GM12873 (cell line): ENCODE data around the gene SYNJ2.

Experiments used
- TF ChIP-seq, protein P1 (sequence below): IDR thresholded peaks from 2 replicates; pipeline ENCODE4 v1.5.1; 2012; ENCODE audit warnings: low read depth, mild to moderate bottlenecking, moderate library complexity, low read length, control low read depth; ENCODE audit not compliant: insufficient read depth; ENCODE audit errors: missing control alignments

The SYNJ2 gene

DNA sequence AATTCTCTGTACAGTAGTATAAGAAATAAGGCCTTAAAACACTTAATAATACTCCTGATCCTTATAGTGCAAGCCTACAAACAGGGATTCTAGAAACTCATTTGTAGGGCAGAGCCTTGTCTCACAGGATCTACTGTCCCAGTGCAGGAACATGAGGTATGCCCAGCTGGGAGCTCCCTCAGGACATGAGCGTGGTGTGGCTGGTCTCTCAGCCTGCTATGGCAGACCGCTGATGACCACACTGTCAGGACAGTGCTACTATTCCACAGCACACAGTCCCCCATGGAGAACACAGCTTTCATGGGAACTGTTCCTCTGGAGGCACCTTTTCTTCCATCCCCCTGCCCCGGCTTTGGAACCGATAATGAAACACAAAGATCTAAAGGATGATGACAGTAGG, 133.4 kb downstream of the SYNJ2 start:
- TF ChIP-seq, protein P1, sequence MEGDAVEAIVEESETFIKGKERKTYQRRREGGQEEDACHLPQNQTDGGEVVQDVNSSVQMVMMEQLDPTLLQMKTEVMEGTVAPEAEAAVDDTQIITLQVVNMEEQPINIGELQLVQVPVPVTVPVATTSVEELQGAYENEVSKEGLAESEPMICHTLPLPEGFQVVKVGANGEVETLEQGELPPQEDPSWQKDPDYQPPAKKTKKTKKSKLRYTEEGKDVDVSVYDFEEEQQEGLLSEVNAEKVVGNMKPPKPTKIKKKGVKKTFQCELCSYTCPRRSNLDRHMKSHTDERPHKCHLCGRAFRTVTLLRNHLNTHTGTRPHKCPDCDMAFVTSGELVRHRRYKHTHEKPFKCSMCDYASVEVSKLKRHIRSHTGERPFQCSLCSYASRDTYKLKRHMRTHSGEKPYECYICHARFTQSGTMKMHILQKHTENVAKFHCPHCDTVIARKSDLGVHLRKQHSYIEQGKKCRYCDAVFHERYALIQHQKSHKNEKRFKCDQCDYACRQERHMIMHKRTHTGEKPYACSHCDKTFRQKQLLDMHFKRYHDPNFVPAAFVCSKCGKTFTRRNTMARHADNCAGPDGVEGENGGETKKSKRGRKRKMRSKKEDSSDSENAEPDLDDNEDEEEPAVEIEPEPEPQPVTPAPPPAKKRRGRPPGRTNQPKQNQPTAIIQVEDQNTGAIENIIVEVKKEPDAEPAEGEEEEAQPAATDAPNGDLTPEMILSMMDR = no peak

DNA sequence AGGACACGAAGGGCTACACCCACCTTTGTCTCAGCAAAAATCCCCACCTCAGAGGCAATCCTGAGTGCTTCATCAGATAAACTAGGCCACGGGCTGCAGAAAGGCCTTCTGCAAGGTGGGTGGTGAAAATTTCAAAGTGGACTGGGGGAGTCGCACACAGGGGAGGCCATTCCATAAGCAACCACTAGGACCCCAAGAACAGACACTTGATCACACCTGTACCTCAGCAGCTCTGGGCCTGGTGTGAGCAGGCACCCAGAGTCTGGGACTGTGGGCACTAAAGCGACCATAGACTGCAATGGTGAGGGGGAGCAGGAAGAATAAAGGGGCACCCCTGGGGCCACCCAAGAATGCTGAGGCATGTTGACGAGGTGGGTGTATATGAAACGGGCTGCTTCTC, 133.8 kb downstream of the SYNJ2 start:
- TF ChIP-seq, protein P1 = no peak

DNA sequence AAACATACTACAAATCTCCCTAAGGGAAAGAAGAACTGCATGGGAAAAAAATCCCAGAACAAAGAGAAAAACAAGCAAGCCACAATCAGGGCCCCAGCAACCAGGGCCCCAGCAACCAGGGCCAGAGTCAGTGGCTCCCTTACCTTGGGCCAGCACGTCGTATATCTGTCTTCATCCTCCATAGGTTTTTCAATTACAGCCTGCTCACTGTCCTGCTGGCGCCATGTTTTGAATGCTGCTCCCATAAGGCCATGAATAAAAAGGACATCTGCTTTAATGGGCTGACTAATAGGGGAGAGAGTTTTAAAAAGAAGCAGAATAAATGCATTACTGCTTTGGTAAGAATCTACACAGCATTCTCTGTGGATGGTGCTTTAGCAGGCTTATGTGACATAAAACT, 137.2 kb downstream of the SYNJ2 start:
- TF ChIP-seq, protein P1 = no peak

DNA sequence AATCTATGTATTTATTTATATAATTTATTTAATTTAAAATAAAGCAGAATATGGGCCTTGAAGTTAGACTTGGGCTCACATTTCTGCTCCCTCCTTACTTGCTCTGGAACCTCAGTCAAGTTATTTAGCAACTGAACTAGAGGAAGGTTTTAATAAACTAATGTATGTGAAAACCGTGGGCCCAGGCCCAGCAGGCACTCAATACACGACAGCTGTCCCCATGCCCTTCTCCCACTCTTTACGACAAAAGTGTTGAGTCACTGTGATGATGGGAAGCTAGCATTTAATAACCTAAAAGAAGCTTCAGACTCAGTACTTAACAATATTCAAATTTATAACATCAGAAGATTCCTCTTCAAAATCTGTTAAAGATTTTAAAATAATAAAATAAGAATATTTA, 139.7 kb downstream of the SYNJ2 start:
- TF ChIP-seq, protein P1 = no peak

DNA sequence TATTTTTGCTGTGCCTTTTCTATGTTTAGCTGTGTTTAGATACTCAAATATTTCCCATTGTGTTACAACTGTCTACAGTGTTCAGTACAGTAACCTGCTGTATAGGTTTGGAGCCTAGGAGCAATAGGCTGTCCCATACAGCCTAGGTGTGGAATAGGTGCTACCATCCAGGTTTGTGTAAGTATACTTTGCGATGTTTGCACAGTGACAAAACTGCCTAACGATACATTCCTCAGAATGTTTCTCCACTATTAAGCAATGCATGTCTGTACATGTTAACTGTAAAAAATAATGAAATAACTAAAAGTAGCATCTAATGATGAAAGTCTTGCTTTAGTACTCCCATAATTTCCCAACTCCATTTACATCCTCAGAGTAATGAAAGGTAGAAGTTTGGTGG, 140.4 kb downstream of the SYNJ2 start:
- TF ChIP-seq, protein P1 = no peak

DNA sequence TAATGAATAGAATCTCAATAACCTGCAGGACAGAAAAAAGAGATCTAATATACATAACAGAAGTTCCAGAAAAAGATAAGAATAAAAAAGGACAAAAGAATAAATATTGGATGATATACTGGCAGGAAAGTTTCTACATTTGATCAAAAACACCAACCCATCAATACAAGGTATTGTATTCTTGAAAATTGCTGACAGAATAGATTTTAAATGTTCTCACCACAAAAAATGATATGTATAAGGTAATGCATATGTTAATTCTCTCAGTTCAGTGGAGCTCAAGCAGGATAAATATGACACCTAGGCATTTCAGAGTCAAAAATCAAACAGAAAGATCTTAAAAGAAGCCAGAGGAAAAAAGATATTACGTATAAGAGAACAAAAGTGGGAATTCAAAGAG, 142.6 kb downstream of the SYNJ2 start:
- TF ChIP-seq, protein P1 = no peak

DNA sequence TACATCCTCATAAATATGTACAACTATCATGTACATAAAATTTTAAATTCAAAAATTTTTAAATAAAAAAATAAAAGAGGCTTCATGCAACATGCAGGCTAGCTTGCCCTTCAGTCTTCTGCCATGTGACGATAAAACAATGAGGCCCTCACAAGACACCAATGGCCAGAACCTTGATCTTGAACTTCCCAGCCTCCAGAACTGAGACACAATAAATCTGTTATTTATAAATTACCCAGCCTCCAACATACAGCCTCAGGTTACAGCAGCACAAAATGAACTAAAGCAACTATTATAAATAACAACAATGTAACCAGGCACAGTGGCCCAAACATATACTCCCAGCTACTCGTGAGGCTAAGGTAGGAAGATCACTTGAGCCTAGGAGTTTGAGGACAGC, 143.6 kb downstream of the SYNJ2 start:
- TF ChIP-seq, protein P1 = no peak

DNA sequence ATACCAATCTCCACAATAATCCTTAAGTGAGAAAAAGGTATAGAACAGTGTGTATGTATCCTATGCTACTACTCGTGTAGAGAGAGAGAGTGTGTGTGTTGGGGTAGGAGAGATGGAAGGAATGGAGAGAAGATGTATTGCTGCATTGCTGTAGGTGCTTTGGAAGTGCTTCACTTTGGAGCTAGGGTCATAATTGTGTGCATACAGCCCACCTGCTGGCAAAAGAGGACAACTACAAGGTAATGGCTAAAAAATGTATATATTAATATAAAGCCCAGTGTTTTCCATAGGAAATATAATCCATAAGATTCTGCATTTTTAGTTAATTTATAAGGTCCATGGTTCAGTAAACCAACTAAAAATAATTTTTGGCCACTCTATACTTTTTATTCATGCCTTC, 150.3 kb downstream of the SYNJ2 start:
- TF ChIP-seq, protein P1 = peak; percentile 65
